HEK293 (cell line): ENCODE measurements around the gene SLC38A9.

Experiments
- CTCF ChIP-seq: fragments of 450-650 bp; formaldehyde crosslinking; IDR thresholded peaks from 2 replicates; pipeline ENCODE4 v1.5.1; 2016; ENCODE audit warnings: missing biosample characterization, missing genetic modification characterization
- MEIS1 ChIP-seq: sonication (generic); formaldehyde crosslinking; IDR thresholded peaks from 2 replicates; pipeline ENCODE4 v1.8.1; 2022; ENCODE audit warnings: missing genetic modification reagents, mild to moderate bottlenecking, borderline replicate concordance
- PRDM1 ChIP-seq: fragments of 450-650 bp; formaldehyde crosslinking; IDR thresholded peaks from 2 replicates; pipeline ENCODE4; 2016; ENCODE audit warnings: missing biosample characterization, missing genetic modification characterization
- PRDM10 ChIP-seq: fragments of 450-650 bp; formaldehyde crosslinking; IDR thresholded peaks from 2 replicates; pipeline ENCODE4 v1.5.1; 2016; ENCODE audit warnings: missing biosample characterization, missing genetic modification characterization
- ZBTB7A ChIP-seq: fragments of 450-650 bp; formaldehyde crosslinking; IDR thresholded peaks from 2 replicates; pipeline ENCODE4 v1.5.1; 2016; ENCODE audit warnings: low read depth, missing biosample characterization, missing genetic modification characterization
- ZIC2 ChIP-seq: fragments of 450-650 bp; formaldehyde crosslinking; IDR thresholded peaks from 2 replicates; pipeline ENCODE4 v1.5.1; 2016; ENCODE audit warnings: missing biosample characterization, missing genetic modification characterization
- ZNF138 ChIP-seq: fragments of 450-650 bp; formaldehyde crosslinking; IDR thresholded peaks from 2 replicates; pipeline ENCODE4 v1.5.1; 2016; ENCODE audit warnings: missing biosample characterization, missing genetic modification characterization, borderline replicate concordance
- ZNF146 ChIP-seq: fragments of 450-650 bp; formaldehyde crosslinking; IDR thresholded peaks from 2 replicates; pipeline ENCODE4 v1.5.1; 2016; ENCODE audit warnings: missing biosample characterization, missing genetic modification characterization
- ZNF274 ChIP-seq, 2 experiments: fragments of 200-500 bp in 1 of 2; fragments of 450-650 bp in 1 of 2; sonication (Bioruptor generic) in 1 of 2; formaldehyde crosslinking in 1 of 2; IDR thresholded peaks; 2 replicates each; pipeline versions ENCODE4 v1.5.1 to v1.6.1; 2014 to 2016; ENCODE audit warnings: borderline replicate concordance in 1 of 2, inconsistent platforms in 1 of 2, low read length in 1 of 2, missing biosample characterization in 1 of 2, missing genetic modification characterization in 1 of 2
- ZNF350 ChIP-seq: fragments of 450-650 bp; formaldehyde crosslinking; IDR thresholded peaks from 2 replicates; pipeline ENCODE4 v1.5.0; 2017; ENCODE audit warnings: missing biosample characterization, mild to moderate bottlenecking, missing genetic modification characterization
- ZNF629 ChIP-seq: fragments of 450-650 bp; formaldehyde crosslinking; IDR thresholded peaks from 2 replicates; pipeline ENCODE4 v1.5.1; 2017; ENCODE audit warnings: missing biosample characterization, missing genetic modification characterization
- ZNF707 ChIP-seq: fragments of 450-650 bp; formaldehyde crosslinking; IDR thresholded peaks from 2 replicates; pipeline ENCODE4 v1.5.1; 2016; ENCODE audit warnings: missing biosample characterization, missing genetic modification characterization

- TF ChIP-seq ZNF138 (tag by site-specific recombination) (no peak), ZIC2 (tag by site-specific recombination) (no peak), PRDM1 (tag by site-specific recombination) (no peak), CTCF (no peak), MEIS1 (CRISPR knock-in tag) (no peak), ZNF274 (IDR thresholded peaks at IDR 0.05; ENCODE audit: low read length) (no peak), ZNF274 (tag by site-specific recombination; IDR thresholded peaks at IDR 0.05; ENCODE audit: borderline replicate concordance) (no peak), PRDM10 (tag by site-specific recombination) (no peak), ZNF350 (tag by site-specific recombination) (no peak), ZNF707 (tag by site-specific recombination) (no peak), ZNF629 (tag by site-specific recombination) (no peak), ZNF146 (tag by site-specific recombination) (no peak), ZBTB7A (tag by site-specific recombination) (no peak)
These were observed 20.1 kb downstream of the SLC38A9 start for GRCh38 chr5:55692106-55692417.
